NCI-H2171 treated with DMSO at 0.1 percent for 48 hours (cell line): ENCODE results near the gene ALAS1.
A peak's percentile ranks its signal among the peaks of the same experiment; 100 is the strongest.

Experiments used
- DNase-seq: peaks from one replicate; lab custom pipeline; 2025; lab: John Stamatoyannopoulos, UW

The ALAS1 gene

DNA sequence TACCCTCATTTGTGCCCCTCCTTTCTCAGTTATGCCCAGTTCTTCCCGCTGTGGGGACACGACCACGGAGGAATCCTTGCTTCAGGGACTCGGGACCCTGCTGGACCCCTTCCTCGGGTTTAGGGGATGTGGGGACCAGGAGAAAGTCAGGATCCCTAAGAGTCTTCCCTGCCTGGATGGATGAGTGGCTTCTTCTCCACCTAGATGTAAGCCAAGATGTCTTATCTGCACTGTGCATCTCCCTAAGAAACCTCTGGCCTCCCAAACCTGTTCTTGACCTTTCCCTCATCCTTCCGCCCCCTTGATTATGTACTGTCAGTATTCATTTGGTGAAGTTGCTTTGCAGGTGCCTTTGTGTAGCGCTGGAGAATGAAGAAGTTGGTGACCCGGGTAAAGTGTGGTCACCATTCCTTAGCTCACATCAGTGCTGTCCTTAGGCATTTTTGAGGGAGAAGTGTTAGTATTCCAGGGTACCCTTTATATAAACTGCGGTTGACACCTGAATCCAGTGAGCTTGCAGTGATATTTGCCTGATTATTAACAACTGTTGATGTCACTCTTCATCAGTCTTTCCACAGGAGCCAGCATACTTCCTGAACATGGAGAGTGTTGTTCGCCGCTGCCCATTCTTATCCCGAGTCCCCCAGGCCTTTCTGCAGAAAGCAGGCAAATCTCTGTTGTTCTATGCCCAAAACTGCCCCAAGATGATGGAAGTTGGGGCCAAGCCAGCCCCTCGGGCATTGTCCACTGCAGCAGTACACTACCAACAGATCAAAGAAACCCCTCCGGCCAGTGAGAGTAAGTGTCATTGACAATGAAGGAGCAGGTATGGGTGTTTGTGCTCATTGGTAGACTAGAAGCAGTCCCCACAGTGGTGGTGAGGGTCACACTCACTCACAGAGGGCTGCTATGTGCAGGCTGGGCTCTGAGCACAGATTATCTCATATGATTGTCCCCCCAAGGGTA, 966 bp downstream of the ALAS1 start:
- no peak for DNase-seq

DNA sequence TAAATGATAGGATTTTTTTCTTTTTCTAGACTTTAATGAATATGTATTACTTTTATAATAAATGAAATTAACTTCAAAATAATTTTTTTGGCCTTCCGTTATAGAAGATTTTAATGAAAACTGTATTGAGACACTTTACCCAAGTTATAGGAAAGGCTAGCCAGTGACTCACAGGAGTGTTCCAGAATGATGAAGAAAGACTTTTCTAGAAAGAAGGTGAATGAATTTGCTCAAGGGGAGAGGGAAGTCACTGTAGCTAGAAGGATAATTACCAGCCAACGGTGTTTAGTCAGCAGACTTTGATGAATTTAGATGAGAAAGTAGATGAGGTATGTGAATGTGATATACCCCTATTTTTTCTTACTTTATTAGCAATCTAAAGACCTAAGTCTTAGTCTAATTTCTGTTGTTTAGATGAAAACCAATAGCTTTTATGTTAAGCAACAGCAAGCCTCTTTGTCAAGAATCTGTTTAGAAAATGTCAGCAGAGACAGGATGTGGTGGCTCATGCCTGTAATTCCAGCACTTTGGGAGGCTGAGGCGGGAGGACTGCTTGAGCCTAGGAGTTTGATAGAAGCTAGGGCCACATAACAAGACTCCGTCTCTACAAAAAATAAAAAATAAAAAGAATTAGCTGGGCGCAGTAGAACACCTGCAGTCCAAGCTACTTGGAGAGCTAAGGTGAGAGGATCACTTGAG, 3.2 kb downstream of the ALAS1 start:
- no peak for DNase-seq

GRCh38 chr3:52202384-52203077, 4.6 kb downstream of the ALAS1 start:
- no peak for DNase-seq

- no peak for DNase-seq
These were observed 5.7 kb downstream of the ALAS1 start for GRCh38 chr3:52203701-52204100.

DNA sequence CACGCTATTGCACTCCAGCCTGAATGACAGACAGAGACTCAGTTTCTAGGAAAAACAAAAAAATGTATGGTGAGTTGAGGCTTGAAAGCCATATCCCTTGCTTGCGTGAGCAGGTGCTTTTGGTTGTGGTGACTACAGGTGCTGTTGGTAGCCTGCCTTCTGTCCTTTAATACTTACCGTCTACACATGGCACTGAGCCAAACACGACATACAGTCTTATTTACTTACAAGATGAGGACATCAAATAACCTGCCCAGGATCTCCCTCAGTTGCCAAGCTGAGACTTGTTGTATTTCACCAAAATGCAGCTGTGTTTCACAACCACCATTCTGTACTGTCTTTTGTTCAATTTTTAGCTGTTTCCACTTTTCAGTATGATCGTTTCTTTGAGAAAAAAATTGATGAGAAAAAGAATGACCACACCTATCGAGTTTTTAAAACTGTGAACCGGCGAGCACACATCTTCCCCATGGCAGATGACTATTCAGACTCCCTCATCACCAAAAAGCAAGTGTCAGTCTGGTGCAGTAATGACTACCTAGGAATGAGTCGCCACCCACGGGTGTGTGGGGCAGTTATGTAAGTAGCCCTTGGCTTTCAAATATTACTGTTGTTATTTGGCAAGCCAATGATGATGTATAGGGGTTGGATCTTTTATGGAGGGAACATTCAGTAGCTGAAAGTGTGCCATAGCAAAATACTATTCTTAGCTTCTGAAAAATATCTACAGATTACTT, 6.5 kb downstream of the ALAS1 start:
- DNase-seq = peak; percentile 78

GRCh38 chr3:52205727-52206372, 7.9 kb downstream of the ALAS1 start:
- DNase-seq = no peak

DNA sequence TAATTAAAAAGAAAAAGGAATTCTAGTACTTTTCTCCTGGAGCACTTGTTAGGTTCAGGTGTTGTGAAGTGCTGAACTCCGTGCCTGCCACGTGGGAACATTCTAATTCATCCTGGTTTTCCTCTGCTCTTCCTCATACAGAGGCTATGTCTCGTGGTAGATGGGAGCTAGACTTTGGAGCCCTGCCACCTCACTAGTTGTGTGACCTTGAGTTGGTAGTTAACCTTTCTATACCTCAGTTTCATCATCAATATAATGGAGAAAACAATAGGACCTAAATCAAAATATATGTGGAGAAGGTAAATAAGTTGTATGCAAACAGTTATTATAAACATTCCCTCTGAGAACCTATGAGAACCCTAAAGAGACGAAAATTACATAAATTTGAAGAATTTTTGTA, 10.6 kb downstream of the ALAS1 start:
- no peak for DNase-seq

GRCh38 chr3:52210037-52210436, 12.1 kb downstream of the ALAS1 start:
- DNase-seq = no peak

GRCh38 chr3:52210550-52211046, 12.6 kb downstream of the ALAS1 start:
- DNase-seq = no peak

GRCh38 chr3:52211268-52211891, 13.4 kb downstream of the ALAS1 start:
- no peak for DNase-seq

GRCh38 chr3:52213005-52213404, 15.0 kb downstream of the ALAS1 start:
- DNase-seq = no peak

DNA sequence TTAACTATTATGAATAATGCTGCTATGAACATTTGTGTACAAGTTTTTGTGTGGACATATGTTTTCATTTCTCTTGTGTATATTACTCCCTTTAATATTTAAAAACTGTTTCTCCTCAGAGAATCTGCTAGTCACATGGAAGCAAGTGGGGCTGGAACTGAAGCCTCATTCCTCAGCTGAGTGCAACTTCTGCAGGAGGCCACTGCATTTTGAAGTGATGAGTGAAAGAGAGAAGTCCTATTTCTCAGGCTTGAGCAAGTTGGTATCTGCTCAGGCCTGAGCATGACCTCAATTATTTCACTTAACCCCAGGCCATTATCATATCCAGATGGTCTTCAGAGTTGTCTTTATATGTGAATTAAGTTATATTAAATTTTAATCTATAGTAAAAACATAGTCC, 15.9 kb downstream of the ALAS1 start:
- DNase-seq = no peak

GRCh38 chr3:52215351-52215750, 17.4 kb downstream of the ALAS1 start:
- DNase-seq = no peak

- DNase-seq = no peak
These were observed 18.8 kb downstream of the ALAS1 start for GRCh38 chr3:52216585-52217408.

GRCh38 chr3:52217409-52217805, 19.4 kb downstream of the ALAS1 start:
- no peak for DNase-seq

DNA sequence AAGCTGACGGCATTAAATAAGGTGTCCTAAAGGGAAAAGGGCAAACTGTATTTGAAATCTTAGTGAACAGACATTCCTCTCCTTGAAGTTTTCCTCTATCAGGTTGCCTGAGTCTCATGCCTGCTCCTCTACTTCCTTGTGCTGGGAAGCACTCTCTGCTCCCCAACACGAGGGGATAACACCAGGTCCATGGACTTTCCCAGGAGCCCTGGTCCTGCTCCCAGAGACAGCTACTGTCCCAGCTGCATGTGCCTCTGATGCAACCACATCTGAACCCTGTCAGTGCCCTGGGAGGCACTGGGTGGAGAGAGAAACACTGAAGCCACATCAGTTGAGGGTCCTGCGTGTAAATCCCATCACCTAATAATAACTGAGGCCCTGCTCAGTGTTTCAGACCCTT, 20.1 kb downstream of the ALAS1 start:
- no peak for DNase-seq

GRCh38 chr3:52218454-52218853, 20.5 kb downstream of the ALAS1 start:
- DNase-seq = no peak

GRCh38 chr3:52218937-52219650, 21.1 kb downstream of the ALAS1 start:
- no peak for DNase-seq

- peak; percentile 54 for DNase-seq
These were observed 22.5 kb downstream of the ALAS1 start for GRCh38 chr3:52220380-52221026.
